ENCODE data around the gene SIRT4. TPM values are rescaled to one million over a fixed set of nuclear protein-coding genes. Genes with fewer than 3 reads are reported as not detected.
A peak's percentile ranks its signal among the peaks of the same experiment; 100 is the strongest.

SIRT4 gene
- total and polyA plus RNA-seq, 10 of the 15 experiments (the other 5 are each of a cell fraction or from before 2014, with no cell fraction given) = 0.19 to 0.98 (median 0.44) TPM

DNA sequence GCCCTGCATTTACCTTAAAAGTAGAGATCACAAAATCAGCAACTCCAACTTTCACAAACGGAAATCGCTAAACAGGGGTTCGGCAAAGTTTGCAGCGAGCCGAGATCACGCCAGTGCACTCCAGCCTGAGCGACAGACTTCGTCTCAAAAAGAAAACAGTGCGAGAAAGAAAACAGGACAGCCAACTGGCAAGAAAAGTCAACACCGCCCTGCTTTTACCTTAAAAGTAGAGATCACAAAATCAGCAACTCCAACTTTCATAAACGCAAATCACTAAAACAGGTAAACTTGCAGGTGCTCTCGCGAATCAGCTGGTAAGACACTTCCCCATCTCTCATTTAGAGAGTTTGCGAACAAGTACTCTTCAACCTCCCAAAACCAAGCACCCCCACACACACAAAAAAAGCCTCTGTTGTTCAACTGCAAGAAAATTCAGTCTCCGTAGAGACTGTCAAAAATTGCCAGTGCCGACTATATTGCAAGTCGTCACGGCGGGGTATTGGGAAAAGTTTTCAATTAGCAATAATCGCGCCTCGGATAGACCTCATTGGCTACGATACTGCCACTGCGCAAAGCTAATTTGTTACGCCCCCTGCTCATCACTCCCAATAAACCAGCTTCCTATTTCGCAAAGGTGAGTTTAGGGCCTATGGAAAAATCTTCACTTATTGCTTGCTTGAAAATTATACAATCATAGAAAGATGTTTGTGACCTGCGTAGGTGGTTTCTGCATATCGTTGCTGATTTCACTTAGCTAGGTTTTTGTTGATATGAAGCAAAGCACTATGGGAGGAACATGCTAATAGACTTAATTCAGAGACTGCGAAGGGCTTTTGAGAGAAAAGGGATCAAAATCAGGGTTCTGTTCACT is 9.2 kb upstream of the SIRT4 start, which contains the start of gene RNU4-1 (continued):
- TF ChIP-seq MTA2 (IDR thresholded peaks at IDR 0.05; ENCODE audit: low read depth) = peak; percentile 47; the same call in 1 of the 2 replicates
- peak; percentile 86 for TF ChIP-seq MLLT1 (IDR thresholded peaks at IDR 0.05)
- TF ChIP-seq FOXK2 (IDR thresholded peaks at IDR 0.05) = peak; percentile 41; the same call in 1 of the 2 replicates
- TF ChIP-seq KAT2A (conservative IDR thresholded peaks at IDR 0.05; ENCODE audit: control insufficient read depth, low read depth, low read length) = peak; percentile 62
- peak; percentile 95 for TF ChIP-seq NBN (IDR thresholded peaks at IDR 0.05)
- peak; percentile 36 to 92 for TF ChIP-seq EGR1 (IDR thresholded peaks at IDR 0.05; ENCODE audit: borderline replicate concordance in 1 of 2, low read depth in 2 of 2, low read length in 2 of 2)
- peak; percentile 9; the same call in 1 of the 2 replicates for TF ChIP-seq ZBTB33 (IDR thresholded peaks at IDR 0.05)
- TF ChIP-seq ASH2L (IDR thresholded peaks at IDR 0.05; ENCODE audit: borderline replicate concordance, low read depth) = no peak
- no peak for TF ChIP-seq E4F1 (IDR thresholded peaks at IDR 0.05; ENCODE audit: borderline replicate concordance, partially characterized antibody)
- TF ChIP-seq STAT3 (IDR thresholded peaks at IDR 0.05; ENCODE audit: low read depth, low read length) = no peak
- TF ChIP-seq LARP7 (IDR thresholded peaks at IDR 0.05) = peak; percentile 16; the same call in 1 of the 2 replicates
- no peak for TF ChIP-seq RFX5 (IDR thresholded peaks at IDR 0.05; ENCODE audit: low read depth, low read length)
- peak; percentile 46; the same call in 1 of the 2 replicates for TF ChIP-seq PAX8 (IDR thresholded peaks at IDR 0.05)
- TF ChIP-seq MAX (IDR thresholded peaks at IDR 0.05; ENCODE audit: low read depth, low read length) = no peak
- peak; percentile 34; the same call in 1 of the 2 replicates for TF ChIP-seq NR2F1 (conservative IDR thresholded peaks at IDR 0.05)
- TF ChIP-seq SIX5 (IDR thresholded peaks at IDR 0.05; ENCODE audit: low read depth, low read length, severe bottlenecking) = peak; percentile 46
- TF ChIP-seq BACH1 (IDR thresholded peaks at IDR 0.05; ENCODE audit: borderline replicate concordance) = peak; percentile 97
- peak; percentile 92 for TF ChIP-seq PRDM15 (CRISPR knock-in tag; IDR thresholded peaks at IDR 0.05)
- TF ChIP-seq NR2C2 (IDR thresholded peaks at IDR 0.05; ENCODE audit: borderline replicate concordance, control insufficient read depth, insufficient read length, low read depth) = no peak

Measured in GM12878 (cell line).